Left ventricle myocardium inferior (tissue), 1 donor: ENCODE measurements around the gene BORCS8. TPM values are rescaled to one million over a fixed set of nuclear protein-coding genes. Genes with fewer than 3 reads are reported as not detected.

Experiments
- DNase-seq: peaks from one replicate; pipeline ENCODE4 v3.0.0-alpha.2; 2020
- H3K27ac ChIP-seq: fragments of 200-600 bp; replicated peaks from 2 replicates; pipeline ENCODE4 v1.8.0; 2021
- H3K27me3 ChIP-seq: fragments of 200-600 bp; 2 replicates; pipeline ENCODE4 v1.8.0; 2021; ENCODE audit warnings: low read depth
- H3K36me3 ChIP-seq: fragments of 200-600 bp; 2 replicates; pipeline ENCODE4 v1.8.0; 2021
- H3K4me1 ChIP-seq: fragments of 200-600 bp; 2 replicates; pipeline ENCODE4 v1.8.0; 2021
- H3K4me3 ChIP-seq: fragments of 200-600 bp; 2 replicates; pipeline ENCODE4 v1.8.0; 2021; ENCODE audit warnings: mild to moderate bottlenecking, moderate library complexity
- H3K9me3 ChIP-seq: fragments of 200-600 bp; replicated peaks from 2 replicates; pipeline ENCODE4 v1.8.0; 2021
- CTCF ChIP-seq: fragments of 200-600 bp; IDR thresholded peaks from 2 replicates; pipeline ENCODE4 v1.8.0; 2021; ENCODE audit warnings: antibody characterized with exemption, mild to moderate bottlenecking, borderline replicate concordance
- intact Hi-C: fragments of 100-400 bp; cut with micrococcal nuclease; formaldehyde crosslinking; loops from one replicate; pipeline ENCODE4 v1.11.0; 2022
- total RNA-seq: library from RNA; stranded (reverse); fragmentation: NEBNext Ultra II Directional; extraction: Animal tissue kit (Norgen Biotek cat#: 25700); gene quantifications from one replicate; pipeline ENCODE4 v1.2.1, GENCODE V29; 2021
- donor health status: DM: no; HTN: yes; CAD: no; lungs with severe emphysema.

The BORCS8 gene
- total RNA-seq, 1 donor from 2014 or later = 20.2 TPM

GRCh38 chr19:19169236-19170052 lies 22.5 kb downstream of the BORCS8 start:
- peak overlapping the region; percentile 56 for H3K4me3 ChIP-seq
- DNase-seq = no peak
- no peaks in the 10 kb centered on the region for H3K36me3 ChIP-seq
- no peak for TF ChIP-seq CTCF
- intact Hi-C loops = no loop called here
- peaks cover 12% of the 10 kb centered on the region for H3K4me1 ChIP-seq
- H3K9me3 ChIP-seq = no peaks in the 10 kb centered on the region
- no peak overlapping the region for H3K27ac ChIP-seq
- no peaks in the 10 kb centered on the region for H3K27me3 ChIP-seq

- intact Hi-C loops = no loop called here
These were observed 24.3 kb downstream of the BORCS8 start for GRCh38 chr19:19167612-19168011.

GRCh38 chr19:19165396-19165795 lies 26.6 kb downstream of the BORCS8 start:
- no peak overlapping the region for H3K27ac ChIP-seq
- no peaks in the 10 kb centered on the region for H3K9me3 ChIP-seq
- no peak for DNase-seq
- H3K4me1 ChIP-seq = peaks cover 9% of the 10 kb centered on the region
- H3K4me3 ChIP-seq = no peak overlapping the region
- no peaks in the 10 kb centered on the region for H3K36me3 ChIP-seq
- intact Hi-C loops = no loop called here
- H3K27me3 ChIP-seq = no peaks in the 10 kb centered on the region
- no peak for TF ChIP-seq CTCF

More at GRCh38 chr19:19167612-19168011, 24.3 kb downstream of the BORCS8 start:
- Histone ChIP-seq H3K4me3 (no peak overlapping the region), H3K27ac (no peak overlapping the region), H3K27me3 (no peaks in the 10 kb centered on the region), H3K4me1 (peaks cover 12% of the 10 kb centered on the region), H3K36me3 (no peaks in the 10 kb centered on the region), H3K9me3 (no peaks in the 10 kb centered on the region)
- no peak for TF ChIP-seq CTCF
- DNase-seq = no peak

GRCh38 chr19:19162495-19162894 lies 29.5 kb downstream of the BORCS8 start:
- TF ChIP-seq CTCF = no peak
- H3K36me3 ChIP-seq = no peaks in the 10 kb centered on the region
- H3K4me1 ChIP-seq = no peaks in the 10 kb centered on the region
- H3K27ac ChIP-seq = no peak overlapping the region
- no peak overlapping the region for H3K4me3 ChIP-seq
- no peaks in the 10 kb centered on the region for H3K9me3 ChIP-seq
- DNase-seq = no peak
- intact Hi-C loops = no loop called here
- H3K27me3 ChIP-seq = peaks cover 10% of the 10 kb centered on the region

- peaks cover 7% of the 10 kb centered on the region for H3K36me3 ChIP-seq
- no peak for TF ChIP-seq CTCF
- intact Hi-C loops = no loop called here
- H3K27ac ChIP-seq = no peak overlapping the region
- peaks cover 7% of the 10 kb centered on the region for H3K9me3 ChIP-seq
- H3K4me3 ChIP-seq = no peak overlapping the region
- DNase-seq = no peak
- H3K4me1 ChIP-seq = no peaks in the 10 kb centered on the region
- H3K27me3 ChIP-seq = peaks cover 10% of the 10 kb centered on the region
These were observed 31.4 kb downstream of the BORCS8 start for GRCh38 chr19:19160461-19161035.
